NCI-H345 treated with DMSO at 0.1 percent for 48 hours (cell line): ENCODE measurements around the gene VIM.
"Not testable (repeated sequence)": the region's sequence is repeated elsewhere in the genome, so short reads cannot be mapped to it uniquely, and the experiment has no call there.

Experiments used
- DNase-seq: peaks from one replicate; lab custom pipeline; 2025; ENCODE audit not compliant: unreplicated experiment; lab: John Stamatoyannopoulos, UW

VIM gene

DNA sequence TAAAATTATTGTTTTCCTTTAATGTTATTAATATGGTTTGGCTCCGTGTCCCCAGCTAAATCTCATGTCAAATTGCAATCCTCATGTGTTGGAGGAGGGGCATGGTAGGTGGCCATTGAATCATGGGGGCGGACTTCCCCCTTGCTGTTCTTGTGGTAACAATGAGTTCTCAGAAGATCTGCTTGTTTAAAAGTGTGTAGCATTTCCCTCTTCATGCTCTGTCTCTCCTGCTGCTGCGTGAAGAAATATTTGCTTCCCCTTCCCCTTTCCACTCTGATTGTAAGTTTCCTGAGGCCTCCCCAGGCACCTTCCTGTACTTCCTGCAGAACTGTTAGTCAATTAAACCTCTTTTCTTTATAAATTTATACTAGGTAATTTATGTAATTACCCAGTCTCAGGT lies 27.5 kb downstream of the VIM start:
- DNase-seq, result no peak

GRCh38 chr10:17256051-17256450 lies 28.0 kb downstream of the VIM start:
- no peak for DNase-seq

DNA sequence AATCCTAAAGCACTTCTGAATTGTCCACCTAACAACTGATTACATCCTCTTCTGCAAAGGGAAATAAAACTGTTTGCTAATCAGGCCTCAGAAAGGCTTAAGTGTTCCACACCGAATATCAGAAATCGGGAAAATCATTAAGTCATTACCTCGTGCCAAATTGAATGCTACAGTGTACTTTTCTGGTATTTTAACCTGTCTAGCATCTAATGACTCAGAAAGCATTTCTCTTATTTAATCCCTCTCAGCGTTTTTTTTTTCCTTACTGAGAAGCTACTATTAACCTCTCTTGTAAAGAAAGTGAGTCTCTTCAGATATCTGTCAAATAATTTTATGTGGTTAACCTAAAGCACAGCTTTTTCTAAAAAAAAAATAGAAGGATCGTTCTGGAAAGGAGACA lies 28.6 kb downstream of the VIM start:
- no peak for DNase-seq

GRCh38 chr10:17257466-17258321 lies 29.7 kb downstream of the VIM start:
- no peak for DNase-seq

DNA sequence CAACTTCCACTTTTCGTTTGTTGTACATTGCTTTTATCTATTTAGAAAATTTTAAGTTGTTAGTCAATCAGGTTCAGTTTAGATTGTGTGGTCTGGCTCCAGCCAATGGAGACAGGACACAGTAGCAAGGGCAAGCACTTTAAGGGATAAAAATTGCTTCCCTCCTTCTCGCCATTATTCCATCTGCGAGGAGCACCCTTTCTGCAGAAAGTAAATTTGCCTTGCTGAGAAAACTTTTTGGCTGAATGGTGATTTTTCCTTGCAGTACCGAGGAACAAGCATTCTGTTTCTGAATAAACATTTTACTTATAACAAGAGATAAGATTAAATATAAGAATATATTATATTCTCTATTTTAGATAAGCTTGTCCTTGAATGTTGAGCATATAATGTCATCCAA lies 34.5 kb downstream of the VIM start:
- DNase-seq, result no peak

GRCh38 chr10:17263580-17263979 lies 35.5 kb downstream of the VIM start:
- no peak for DNase-seq

DNA sequence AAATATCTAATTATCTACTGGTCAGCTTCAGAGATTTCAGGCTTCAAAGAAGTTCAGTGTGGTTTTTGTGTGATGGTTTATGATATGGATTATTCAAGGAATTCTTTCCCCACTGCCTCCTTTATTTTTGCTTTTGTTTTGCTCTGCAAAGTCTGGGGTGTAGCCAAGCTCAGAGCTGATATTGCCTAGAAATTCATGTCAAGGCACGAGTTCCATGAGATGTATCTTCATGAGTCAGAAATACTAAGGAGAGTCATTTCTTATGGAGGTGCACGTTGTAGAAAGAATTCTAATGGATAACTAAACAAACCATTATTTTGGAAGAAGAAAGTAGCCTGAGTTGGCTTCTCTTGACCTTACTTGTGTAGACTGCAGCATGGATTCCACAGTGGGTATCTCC lies 37.4 kb downstream of the VIM start:
- DNase-seq, result no peak

GRCh38 chr10:17266549-17266948 lies 38.5 kb downstream of the VIM start:
- not testable (repeated sequence) for DNase-seq

DNA sequence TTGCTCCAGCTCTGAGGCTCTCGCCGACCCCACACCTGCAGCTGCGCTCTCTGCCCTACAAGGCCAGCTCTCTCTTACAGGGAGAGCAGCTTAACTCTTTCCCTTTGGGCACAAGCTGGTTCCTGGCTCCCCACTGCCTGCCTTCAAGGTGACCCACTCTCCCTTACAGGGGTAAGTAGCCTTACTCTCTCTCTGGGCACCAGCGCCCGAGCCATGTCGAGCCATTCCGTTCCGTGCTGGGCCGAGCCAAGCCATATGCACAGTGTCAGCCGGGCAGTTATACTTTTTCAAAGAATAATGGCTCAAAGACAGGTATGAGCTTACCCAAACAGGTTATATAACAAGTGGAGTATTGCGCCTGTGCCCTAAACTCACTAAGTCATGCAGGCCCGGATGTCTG lies 44.6 kb downstream of the VIM start:
- no peak for DNase-seq

- no peak for DNase-seq
These were observed 45.4 kb downstream of the VIM start for GRCh38 chr10:17273403-17273802.

DNA sequence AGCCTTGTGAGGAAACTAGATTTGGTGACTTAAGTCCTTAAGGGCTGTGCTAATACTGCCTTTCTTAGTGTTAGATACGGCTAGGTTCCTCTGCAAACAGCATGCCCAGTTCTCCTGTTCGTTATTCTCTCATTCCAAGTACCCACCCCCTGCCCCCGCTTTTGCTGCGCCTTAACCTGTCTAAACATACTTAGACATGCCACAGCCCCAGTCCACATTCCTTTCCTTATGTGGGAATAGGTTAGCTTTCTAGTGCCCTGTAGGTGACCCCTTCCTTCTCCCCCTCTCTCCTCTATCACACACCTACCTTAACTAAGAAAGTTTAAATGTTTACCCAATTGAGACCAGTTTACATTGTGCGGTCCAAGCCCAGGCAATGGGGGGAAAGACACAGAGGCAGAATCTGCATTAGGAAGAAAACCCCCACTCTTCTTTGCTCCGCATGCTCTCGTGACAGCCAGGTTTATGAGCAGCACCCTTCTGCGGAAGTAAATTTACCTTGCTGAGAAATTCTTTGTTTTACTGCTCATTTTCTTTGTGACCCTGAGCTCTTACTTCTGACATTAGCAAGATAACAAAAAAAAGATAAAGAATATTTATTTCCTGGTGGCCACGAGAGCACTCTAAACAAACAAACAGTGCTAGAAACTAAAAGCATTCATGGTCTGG lies 48.8 kb downstream of the VIM start:
- no peak for DNase-seq

GRCh38 chr10:17278607-17279240 lies 50.7 kb downstream of the VIM start:
- DNase-seq, result no peak

GRCh38 chr10:17282311-17282710 lies 54.3 kb downstream of the VIM start:
- no peak for DNase-seq

GRCh38 chr10:17286562-17287550 lies 58.8 kb downstream of the VIM start:
- no peak for DNase-seq
